ENCODE results near the gene RPS24. TPM values are rescaled to one million over a fixed set of nuclear protein-coding genes. Genes with fewer than 3 reads are reported as not detected.
A peak's percentile ranks its signal among the peaks of the same experiment; 100 is the strongest.

The RPS24 gene
- total and polyA plus RNA-seq, 9 of the 15 experiments (the other 6 are each of a cell fraction or from before 2014, with no cell fraction given), result 1,947 to 7,307 (median 5,944) TPM

GRCh38 chr10:78029269-78030226 lies 4.1 kb upstream of the RPS24 start, which contains the start of gene POLR3A (continued):
- TF ChIP-seq ZNF778 (CRISPR knock-in tag; IDR thresholded peaks at IDR 0.05) (no peak), CHD2 (IDR thresholded peaks at IDR 0.05; ENCODE audit: low read depth, low read length) (peak; percentile 65), LCOR (CRISPR knock-in tag; IDR thresholded peaks at IDR 0.05) (peak; percentile 51; the same call in 1 of the 2 replicates), ZNF592 (IDR thresholded peaks at IDR 0.05) (peak; percentile 96), CREB5 (CRISPR knock-in tag; IDR thresholded peaks at IDR 0.05) (no peak), ZC3H8 (IDR thresholded peaks at IDR 0.05) (0 out of 2 replicates have a peak, but pooled peaks have one; percentile 5), ELF2 (CRISPR knock-in tag; IDR thresholded peaks at IDR 0.05) (peak; percentile 71), ARID4B (CRISPR knock-in tag; IDR thresholded peaks at IDR 0.05) (peak; percentile 92), POLR3A (IDR thresholded peaks at IDR 0.05; ENCODE audit: borderline replicate concordance, extremely low read depth, insufficient read depth, insufficient read length) (no peak)
- TF ChIP-seq, protein P1, sequence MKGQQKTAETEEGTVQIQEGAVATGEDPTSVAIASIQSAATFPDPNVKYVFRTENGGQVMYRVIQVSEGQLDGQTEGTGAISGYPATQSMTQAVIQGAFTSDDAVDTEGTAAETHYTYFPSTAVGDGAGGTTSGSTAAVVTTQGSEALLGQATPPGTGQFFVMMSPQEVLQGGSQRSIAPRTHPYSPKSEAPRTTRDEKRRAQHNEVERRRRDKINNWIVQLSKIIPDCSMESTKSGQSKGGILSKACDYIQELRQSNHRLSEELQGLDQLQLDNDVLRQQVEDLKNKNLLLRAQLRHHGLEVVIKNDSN (CRISPR knock-in tag; IDR thresholded peaks at IDR 0.05), result peak; percentile 98
- TF ChIP-seq, protein P2, sequence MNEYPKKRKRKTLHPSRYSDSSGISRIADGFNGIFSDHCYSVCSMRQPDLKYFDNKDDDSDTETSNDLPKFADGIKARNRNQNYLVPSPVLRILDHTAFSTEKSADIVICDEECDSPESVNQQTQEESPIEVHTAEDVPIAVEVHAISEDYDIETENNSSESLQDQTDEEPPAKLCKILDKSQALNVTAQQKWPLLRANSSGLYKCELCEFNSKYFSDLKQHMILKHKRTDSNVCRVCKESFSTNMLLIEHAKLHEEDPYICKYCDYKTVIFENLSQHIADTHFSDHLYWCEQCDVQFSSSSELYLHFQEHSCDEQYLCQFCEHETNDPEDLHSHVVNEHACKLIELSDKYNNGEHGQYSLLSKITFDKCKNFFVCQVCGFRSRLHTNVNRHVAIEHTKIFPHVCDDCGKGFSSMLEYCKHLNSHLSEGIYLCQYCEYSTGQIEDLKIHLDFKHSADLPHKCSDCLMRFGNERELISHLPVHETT (CRISPR knock-in tag; conservative IDR thresholded peaks at IDR 0.05 in 1 of 2, IDR thresholded peaks at IDR 0.05 in 1 of 2), result peak in 1 of 2 experiments; percentile 85; a peak in 2 of 4 replicates

Measured in K562 (cell line).